Measurements from ENCODE around the gene ACSM2A. TPM values are rescaled to one million over a fixed set of nuclear protein-coding genes. Genes with fewer than 3 reads are reported as not detected.

Gene ACSM2A
- total RNA-seq, 1 experiment from 2014 or later: not detected

DNA sequence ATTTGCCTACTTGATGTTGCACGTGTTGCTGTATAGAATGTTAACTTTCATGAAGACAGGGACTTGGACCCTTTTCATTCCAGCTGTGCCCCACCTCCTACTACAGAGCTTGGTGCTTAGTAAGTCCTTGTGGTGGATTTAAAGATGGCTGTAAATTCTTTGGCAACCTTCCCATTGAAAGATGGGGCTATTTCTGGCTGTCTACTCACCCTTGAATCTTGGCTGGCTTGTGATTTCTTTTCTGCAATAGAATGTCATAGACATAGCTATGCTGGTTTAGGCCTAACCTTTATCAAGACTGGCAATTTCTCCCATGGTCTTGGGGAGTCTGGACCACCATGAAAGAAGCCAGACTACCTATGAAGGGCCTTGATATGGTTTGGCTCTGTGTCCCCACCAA is 59.0 kb downstream of the ACSM2A start:
- POLR2A ChIA-PET: no interaction called here

More for the DNA sequence above, 59.0 kb downstream of the ACSM2A start:
- CTCF ChIA-PET: interaction anchor here (1.7 kb wide), 1 partner anchor 124 kb away, joined by 3 read pairs; no protein-coding TSS in a partner anchor
- Mint-ChIP-seq H3K9me3 (peaks cover 79% of the 10 kb centered on the region), H3K27ac (no peak overlapping the region), H3K36me3 (peaks cover 24% of the 10 kb centered on the region), H3K4me1 (no peaks in the 10 kb centered on the region), H3K4me3 (no peak overlapping the region), H3K27me3 (ENCODE audit: low read depth) (peaks cover 22% of the 10 kb centered on the region)
- no peak for ATAC-seq
- no peak for DNase-seq (ENCODE audit: low spot score)
- TF ChIP-seq AFF4 (CRISPR knock-in tag; IDR thresholded peaks at IDR 0.05; ENCODE audit: borderline replicate concordance) (no peak), NFATC4 (CRISPR knock-in tag; IDR thresholded peaks at IDR 0.05) (no peak), JAZF1 (CRISPR knock-in tag; IDR thresholded peaks at IDR 0.05) (no peak), ZNF281 (CRISPR knock-in tag; IDR thresholded peaks at IDR 0.05) (no peak), ZNF671 (CRISPR knock-in tag; IDR thresholded peaks at IDR 0.05) (no peak), AR (CRISPR knock-in tag; IDR thresholded peaks at IDR 0.05) (no peak), ZSCAN18 (CRISPR knock-in tag; IDR thresholded peaks at IDR 0.05) (no peak), ATF2 (CRISPR knock-in tag; IDR thresholded peaks at IDR 0.05; ENCODE audit: borderline replicate concordance, low read depth) (no peak), TEAD4 (CRISPR knock-in tag; IDR thresholded peaks at IDR 0.05) (no peak), ZNF512 (CRISPR knock-in tag; IDR thresholded peaks at IDR 0.05; ENCODE audit: borderline replicate concordance) (no peak), ZNF263 (CRISPR knock-in tag; IDR thresholded peaks at IDR 0.05; ENCODE audit: low read depth) (no peak), GRHL2 (CRISPR knock-in tag; IDR thresholded peaks at IDR 0.05; ENCODE audit: insufficient replicate concordance, severe bottlenecking) (no peak), SOX15 (CRISPR knock-in tag; IDR thresholded peaks at IDR 0.05) (no peak), RORB (CRISPR knock-in tag; IDR thresholded peaks at IDR 0.05) (no peak)
- TF ChIP-seq, protein P1, sequence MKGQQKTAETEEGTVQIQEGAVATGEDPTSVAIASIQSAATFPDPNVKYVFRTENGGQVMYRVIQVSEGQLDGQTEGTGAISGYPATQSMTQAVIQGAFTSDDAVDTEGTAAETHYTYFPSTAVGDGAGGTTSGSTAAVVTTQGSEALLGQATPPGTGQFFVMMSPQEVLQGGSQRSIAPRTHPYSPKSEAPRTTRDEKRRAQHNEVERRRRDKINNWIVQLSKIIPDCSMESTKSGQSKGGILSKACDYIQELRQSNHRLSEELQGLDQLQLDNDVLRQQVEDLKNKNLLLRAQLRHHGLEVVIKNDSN (CRISPR knock-in tag; IDR thresholded peaks at IDR 0.05): no peak

All from WTC11 (cell line).